Ascending aorta (tissue), 2 donors: ENCODE results near the gene MTAP. TPM values are rescaled to one million over a fixed set of nuclear protein-coding genes. Genes with fewer than 3 reads are reported as not detected.

Experiments used
- DNase-seq, 2 donors: peaks; one replicate each; pipeline ENCODE4 v3.0.0-alpha.2; 2019; ENCODE audit warnings: low spot score in 2 of 2
- H3K27ac ChIP-seq, 2 donors: fragments of 200-600 bp; sonication (generic); one replicate each; pipeline ENCODE4 v1.5.1; 2016 to 2017; ENCODE audit warnings: mild to moderate bottlenecking in 1 of 2
- H3K27me3 ChIP-seq: fragments of 200-600 bp; sonication (generic); one replicate; pipeline ENCODE4 v1.5.1; 2017
- H3K36me3 ChIP-seq, 2 donors: fragments of 200-600 bp; sonication (generic); one replicate each; pipeline ENCODE4 v1.5.1; 2016
- H3K4me1 ChIP-seq, 2 donors: fragments of 200-600 bp; sonication (generic); one replicate each; pipeline ENCODE4 v1.5.1; 2016 to 2017; ENCODE audit warnings: mild to moderate bottlenecking in 1 of 2
- H3K4me3 ChIP-seq, 2 donors: fragments of 200-600 bp; sonication (generic); one replicate each; pipeline ENCODE4 v1.5.1; 2016 to 2017; ENCODE audit warnings: mild to moderate bottlenecking in 1 of 2
- H3K9me3 ChIP-seq, 2 donors: fragments of 200-600 bp; sonication (generic); one replicate each; pipeline ENCODE4 v1.5.1; 2016
- intact Hi-C: fragments of 100-400 bp; cut with DNase I; formaldehyde crosslinking; loops from one replicate; pipeline ENCODE4 v1.15.1; 2023
- total RNA-seq: library from RNA; depleted of rRNA; stranded (reverse); fragments of >200 nt; gene quantifications from one replicate; pipeline ENCODE4 v1.1.0, GENCODE V29; 2016
- TF ChIP-seq, protein P1 (sequence below), 3 experiments: fragments of 200-600 bp in 2 of 3; fragments of 450-650 bp in 1 of 3; sonication (generic) in 2 of 3; IDR thresholded peaks; one replicate each; pipeline ENCODE4 v1.5.1; 2016 to 2019; ENCODE audit warnings: antibody characterized with exemption in 3 of 3, mild to moderate bottlenecking in 1 of 3, moderate library complexity in 1 of 3

Gene MTAP
- total RNA-seq, 1 donor from 2014 or later = 34.7 TPM

GRCh38 chr9:21974343-21974721, 171.9 kb downstream of the MTAP start:
- Histone ChIP-seq H3K27me3 (peaks cover 41% of the 10 kb centered on the region), H3K4me3 (peak overlapping the region; percentile 47 to 58), H3K27ac (no peak overlapping the region), H3K9me3 (no peaks in the 10 kb centered on the region), H3K36me3 (no peaks in the 10 kb centered on the region), H3K4me1 (peaks cover 0 to 8% of the 10 kb centered on the region in 2 donors)
- TF ChIP-seq, protein P1, sequence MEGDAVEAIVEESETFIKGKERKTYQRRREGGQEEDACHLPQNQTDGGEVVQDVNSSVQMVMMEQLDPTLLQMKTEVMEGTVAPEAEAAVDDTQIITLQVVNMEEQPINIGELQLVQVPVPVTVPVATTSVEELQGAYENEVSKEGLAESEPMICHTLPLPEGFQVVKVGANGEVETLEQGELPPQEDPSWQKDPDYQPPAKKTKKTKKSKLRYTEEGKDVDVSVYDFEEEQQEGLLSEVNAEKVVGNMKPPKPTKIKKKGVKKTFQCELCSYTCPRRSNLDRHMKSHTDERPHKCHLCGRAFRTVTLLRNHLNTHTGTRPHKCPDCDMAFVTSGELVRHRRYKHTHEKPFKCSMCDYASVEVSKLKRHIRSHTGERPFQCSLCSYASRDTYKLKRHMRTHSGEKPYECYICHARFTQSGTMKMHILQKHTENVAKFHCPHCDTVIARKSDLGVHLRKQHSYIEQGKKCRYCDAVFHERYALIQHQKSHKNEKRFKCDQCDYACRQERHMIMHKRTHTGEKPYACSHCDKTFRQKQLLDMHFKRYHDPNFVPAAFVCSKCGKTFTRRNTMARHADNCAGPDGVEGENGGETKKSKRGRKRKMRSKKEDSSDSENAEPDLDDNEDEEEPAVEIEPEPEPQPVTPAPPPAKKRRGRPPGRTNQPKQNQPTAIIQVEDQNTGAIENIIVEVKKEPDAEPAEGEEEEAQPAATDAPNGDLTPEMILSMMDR (IDR thresholded peaks at IDR 0.05) = no peak
- intact Hi-C loops = no loop called here
- DNase-seq = no peak

GRCh38 chr9:21974722-21975409, 172.4 kb downstream of the MTAP start:
- Histone ChIP-seq H3K4me3 (peak overlapping the region; percentile 47 to 58), H3K4me1 (peaks cover 0 to 8% of the 10 kb centered on the region in 2 donors), H3K36me3 (no peaks in the 10 kb centered on the region), H3K9me3 (no peaks in the 10 kb centered on the region), H3K27me3 (peaks cover 39% of the 10 kb centered on the region), H3K27ac (no peak overlapping the region)
- DNase-seq = peak in 1 of 2 donors; percentile 65
- TF ChIP-seq, protein P1 (IDR thresholded peaks at IDR 0.05) = no peak
- intact Hi-C loops = loop anchor here (1.0 kb wide), 1 partner anchor 34 kb away; the partner anchor contains the start of gene CDKN2B

DNA sequence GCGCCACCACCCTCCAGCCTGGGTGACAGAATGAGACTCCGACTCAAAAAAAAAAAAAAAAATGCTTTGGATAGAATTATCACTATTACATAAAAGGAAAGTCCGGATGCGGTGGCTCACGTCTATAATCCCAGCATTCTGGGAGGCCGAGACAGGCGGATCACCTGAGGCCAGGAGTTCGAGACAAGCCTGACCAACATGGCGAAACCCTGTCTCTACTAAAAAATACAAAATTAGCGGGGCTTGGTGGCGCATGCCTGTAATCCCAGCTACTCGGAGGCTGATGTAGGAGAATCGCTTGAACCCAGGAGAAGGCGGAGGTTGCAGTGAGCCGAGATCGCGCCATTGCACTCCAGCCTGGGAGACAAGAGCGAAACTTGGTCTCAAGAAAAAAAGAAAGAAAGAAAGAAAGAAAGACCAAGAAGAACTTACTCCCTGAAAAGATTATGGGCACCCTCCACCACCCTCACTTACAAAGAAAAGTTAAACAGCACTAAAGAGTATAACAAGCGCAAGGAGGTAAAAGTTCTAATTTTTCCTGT, 174.0 kb downstream of the MTAP start:
- intact Hi-C loops = no loop called here
- Histone ChIP-seq H3K27ac (no peak overlapping the region), H3K9me3 (no peaks in the 10 kb centered on the region), H3K36me3 (no peaks in the 10 kb centered on the region), H3K4me1 (peaks cover 0 to 8% of the 10 kb centered on the region in 2 donors), H3K4me3 (no peak overlapping the region), H3K27me3 (peaks cover 31% of the 10 kb centered on the region)
- TF ChIP-seq, protein P1 (IDR thresholded peaks at IDR 0.05) = no peak
- no peak for DNase-seq

DNA sequence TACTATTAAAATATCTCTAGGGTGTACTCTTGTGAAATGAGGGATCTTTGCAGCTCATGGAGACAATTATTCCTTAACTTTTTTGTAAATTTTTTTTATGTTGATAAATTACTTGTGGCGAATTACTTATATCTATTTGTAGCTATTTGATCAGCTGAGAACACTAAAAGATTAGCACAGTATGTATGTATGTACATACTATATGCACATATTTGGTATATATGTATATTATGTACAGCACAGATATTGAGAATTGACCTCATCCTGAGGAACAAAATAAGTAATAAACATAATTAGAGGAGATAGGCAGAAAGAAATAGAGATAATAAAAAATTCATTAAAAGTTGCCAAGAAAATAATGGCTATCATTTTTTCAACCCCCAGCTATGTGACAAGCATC, 180.0 kb downstream of the MTAP start:
- H3K4me1 ChIP-seq = no peaks in the 10 kb centered on the region
- no peaks in the 10 kb centered on the region for H3K9me3 ChIP-seq
- TF ChIP-seq, protein P1 (IDR thresholded peaks at IDR 0.05) = no peak
- intact Hi-C loops = loop anchor here (10.0 kb wide), 1 partner anchor 428 kb away; no protein-coding TSS in a partner anchor
- no peaks in the 10 kb centered on the region for H3K36me3 ChIP-seq
- DNase-seq = no peak
- H3K4me3 ChIP-seq = no peak overlapping the region
- H3K27me3 ChIP-seq = peaks cover 5% of the 10 kb centered on the region
- no peak overlapping the region for H3K27ac ChIP-seq

GRCh38 chr9:21982861-21983560, 180.6 kb downstream of the MTAP start:
- Histone ChIP-seq H3K36me3 (no peaks in the 10 kb centered on the region), H3K27me3 (peaks cover 5% of the 10 kb centered on the region), H3K9me3 (no peaks in the 10 kb centered on the region), H3K27ac (no peak overlapping the region), H3K4me3 (no peak overlapping the region), H3K4me1 (no peaks in the 10 kb centered on the region)
- TF ChIP-seq, protein P1 (IDR thresholded peaks at IDR 0.05) = no peak
- intact Hi-C loops = loop anchor here (10.0 kb wide), 1 partner anchor 428 kb away; no protein-coding TSS in a partner anchor
- no peak for DNase-seq
